Endometrium (tissue), 2 donors: ENCODE data around the gene BTBD9.
"Not testable (repeated sequence)": the region's sequence is repeated elsewhere in the genome, so short reads cannot be mapped to it uniquely, and the experiment has no call there.

ENCODE experiments used
- FAIRE-seq: peaks from 2 replicates; lab custom pipeline; 2012; peaks lifted over from hg19 to GRCh38; lab: Jason Lieb, UNC
- donor health status: control.
- donor health status: control.

The BTBD9 gene

GRCh38 chr6:38649744-38650143 is 10.0 kb upstream of the BTBD9 start:
- no peak for FAIRE-seq

GRCh38 chr6:38648629-38649028 is 8.9 kb upstream of the BTBD9 start:
- no peak for FAIRE-seq

GRCh38 chr6:38646166-38646878 is 6.6 kb upstream of the BTBD9 start:
- no peak for FAIRE-seq

- no peak for FAIRE-seq
These were observed 5.2 kb upstream of the BTBD9 start for GRCh38 chr6:38644951-38645350.

- FAIRE-seq = no peak
These were observed 634 bp upstream of the BTBD9 start for GRCh38 chr6:38640216-38640909.

GRCh38 chr6:38638941-38639497 is 710 bp downstream of the BTBD9 start:
- FAIRE-seq = no peak

GRCh38 chr6:38637756-38638155 is 2.0 kb downstream of the BTBD9 start:
- no peak for FAIRE-seq

- FAIRE-seq = no peak
These were observed 3.7 kb downstream of the BTBD9 start for GRCh38 chr6:38636027-38636426.

- FAIRE-seq = no peak
These were observed 5.2 kb downstream of the BTBD9 start for GRCh38 chr6:38634518-38634917.

- FAIRE-seq = no peak
These were observed 7.2 kb downstream of the BTBD9 start for GRCh38 chr6:38632490-38632889.

- FAIRE-seq = no peak
These were observed 8.4 kb downstream of the BTBD9 start for GRCh38 chr6:38631186-38631783.

GRCh38 chr6:38625217-38625616 is 14.5 kb downstream of the BTBD9 start:
- FAIRE-seq = no peak

- not testable (repeated sequence) for FAIRE-seq
These were observed 20.4 kb downstream of the BTBD9 start for GRCh38 chr6:38619342-38619741.

- FAIRE-seq = not testable (repeated sequence)
These were observed 21.4 kb downstream of the BTBD9 start for GRCh38 chr6:38618301-38618700.

- no peak for FAIRE-seq
These were observed 21.9 kb downstream of the BTBD9 start for GRCh38 chr6:38617856-38618255.

GRCh38 chr6:38612143-38612965 is 27.4 kb downstream of the BTBD9 start:
- no peak for FAIRE-seq

- no peak for FAIRE-seq
These were observed 29.6 kb downstream of the BTBD9 start for GRCh38 chr6:38610050-38610625.

- FAIRE-seq = no peak
These were observed 35.0 kb downstream of the BTBD9 start for GRCh38 chr6:38604700-38605099.

GRCh38 chr6:38603966-38604365 is 35.8 kb downstream of the BTBD9 start:
- no peak for FAIRE-seq

GRCh38 chr6:38603496-38603895 is 36.2 kb downstream of the BTBD9 start:
- FAIRE-seq = no peak

GRCh38 chr6:38599966-38600550 is 39.7 kb downstream of the BTBD9 start:
- FAIRE-seq = no peak
